ENCODE data around the gene PXT1.
"Not testable (repeated sequence)": the region's sequence is repeated elsewhere in the genome, so short reads cannot be mapped to it uniquely, and the experiment has no call there.

PXT1 gene

DNA sequence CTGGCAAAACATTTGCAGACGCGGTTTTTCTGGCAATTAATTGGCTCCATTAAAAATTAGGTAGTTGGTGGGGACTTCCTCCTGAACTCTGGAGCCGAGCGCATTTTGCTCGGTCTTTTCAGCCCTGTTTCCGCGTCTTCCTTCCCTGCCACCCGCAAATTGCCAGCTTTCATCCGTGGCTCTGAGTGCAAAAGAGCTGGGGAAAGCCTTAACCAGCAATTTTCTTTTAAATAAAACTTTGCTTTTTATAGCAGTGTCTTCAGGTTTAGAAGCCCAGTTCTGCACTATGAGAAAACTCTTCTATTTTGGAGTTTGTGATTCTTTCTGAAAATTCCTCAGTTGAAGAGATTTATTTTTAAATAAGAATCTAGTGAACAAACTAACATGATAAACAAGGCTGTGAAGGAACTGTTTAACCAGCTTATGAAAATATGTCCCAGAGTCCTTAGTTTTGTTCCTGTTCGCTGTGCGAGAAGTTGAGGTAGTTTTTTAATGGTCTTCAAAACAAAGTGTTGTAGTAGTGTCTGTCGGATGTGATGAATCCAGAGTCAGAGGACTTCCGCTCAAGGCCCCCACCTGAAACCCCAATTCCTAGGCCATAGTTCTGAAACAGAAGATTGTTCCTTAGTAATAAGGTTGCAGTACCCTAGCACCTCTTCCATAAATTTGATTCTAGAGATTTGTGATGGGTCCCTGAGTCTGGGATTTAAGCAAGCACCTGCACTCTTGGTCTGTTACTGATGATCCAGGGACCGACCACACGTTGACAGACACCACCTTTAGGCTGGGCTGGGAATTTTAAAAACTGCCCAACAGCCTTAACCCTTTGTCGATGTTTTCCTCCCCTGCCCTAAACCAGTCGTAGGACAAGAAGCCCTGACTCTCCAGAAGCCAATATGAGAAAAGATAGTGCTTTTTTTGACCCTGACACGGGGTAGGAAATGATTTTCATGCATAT lies 1.1 kb upstream of the PXT1 start:
- peak; percentile 68 for DNase-seq

DNA sequence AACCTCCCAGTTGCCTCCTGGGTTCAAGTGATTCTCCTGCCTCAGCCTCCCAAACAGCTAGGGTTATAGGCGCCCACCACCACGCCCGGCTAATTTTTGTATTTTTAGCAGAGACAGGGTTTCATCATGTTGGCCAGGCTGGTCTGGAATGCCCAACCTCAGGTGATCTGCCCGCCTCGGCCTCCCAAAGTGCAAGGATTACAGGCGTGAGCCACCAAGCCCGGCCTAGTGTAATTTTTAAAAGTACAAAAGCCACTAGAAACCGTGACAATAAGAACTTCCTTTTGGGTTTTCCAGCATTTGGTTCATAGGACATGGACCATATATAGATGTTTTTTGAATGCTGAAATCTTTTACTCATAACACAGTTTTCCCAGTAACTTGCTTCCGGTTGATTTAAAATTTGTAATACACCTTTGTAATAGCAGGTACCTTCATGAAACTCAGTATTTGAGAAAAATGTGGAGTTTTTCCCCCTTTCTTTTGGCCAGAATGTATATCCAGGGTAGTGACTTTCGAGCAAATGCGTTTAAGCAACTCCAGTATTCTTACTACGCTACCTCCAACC lies 467 bp downstream of the PXT1 start:
- no peak for DNase-seq

DNA sequence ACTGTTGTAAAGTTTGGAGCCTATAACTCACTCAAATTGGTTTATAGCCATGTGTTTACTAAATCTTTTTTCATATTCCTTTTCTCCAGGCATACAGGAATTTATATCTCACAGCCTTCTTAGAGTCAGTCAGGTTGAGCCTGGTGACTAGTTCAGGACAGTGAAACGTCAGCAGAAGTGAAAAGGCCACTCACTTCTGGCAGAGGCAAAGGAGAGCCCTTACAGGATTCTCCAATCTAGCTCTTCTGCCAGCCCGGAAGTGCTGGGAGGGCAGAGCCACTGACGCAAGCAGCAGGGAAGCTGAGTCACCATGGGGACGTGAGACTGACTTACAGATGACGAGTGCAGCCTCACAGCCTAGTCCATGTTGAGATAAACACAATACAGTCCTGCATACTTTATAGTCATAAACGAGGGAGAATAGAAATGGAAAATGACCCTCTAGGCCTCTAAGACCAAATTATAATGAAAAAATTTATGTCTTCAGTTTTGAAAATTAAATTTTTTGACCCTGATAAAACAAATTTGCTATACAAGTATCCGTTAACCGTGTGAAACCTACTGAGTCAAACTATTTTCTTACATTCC lies 1.3 kb downstream of the PXT1 start:
- DNase-seq, result peak; percentile 98

DNA sequence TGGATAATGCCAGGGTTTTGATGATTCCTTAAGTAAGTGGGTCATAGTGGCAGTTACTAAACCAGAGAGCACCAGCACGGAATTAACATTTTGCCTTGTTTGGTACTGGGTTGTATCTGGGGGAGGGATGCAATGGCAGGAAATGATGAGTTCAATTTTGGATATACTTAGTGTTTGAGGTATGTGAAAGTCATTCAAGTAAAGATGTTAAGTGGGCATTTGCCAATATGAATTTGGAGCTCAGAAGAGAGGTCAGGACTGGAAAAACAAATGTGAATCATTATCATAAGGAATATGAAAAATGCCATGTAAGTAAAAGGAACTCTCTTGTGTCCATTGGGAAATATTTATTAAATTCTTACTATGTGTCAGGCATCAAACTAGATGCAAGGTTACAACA lies 6.2 kb downstream of the PXT1 start:
- DNase-seq, result no peak

DNA sequence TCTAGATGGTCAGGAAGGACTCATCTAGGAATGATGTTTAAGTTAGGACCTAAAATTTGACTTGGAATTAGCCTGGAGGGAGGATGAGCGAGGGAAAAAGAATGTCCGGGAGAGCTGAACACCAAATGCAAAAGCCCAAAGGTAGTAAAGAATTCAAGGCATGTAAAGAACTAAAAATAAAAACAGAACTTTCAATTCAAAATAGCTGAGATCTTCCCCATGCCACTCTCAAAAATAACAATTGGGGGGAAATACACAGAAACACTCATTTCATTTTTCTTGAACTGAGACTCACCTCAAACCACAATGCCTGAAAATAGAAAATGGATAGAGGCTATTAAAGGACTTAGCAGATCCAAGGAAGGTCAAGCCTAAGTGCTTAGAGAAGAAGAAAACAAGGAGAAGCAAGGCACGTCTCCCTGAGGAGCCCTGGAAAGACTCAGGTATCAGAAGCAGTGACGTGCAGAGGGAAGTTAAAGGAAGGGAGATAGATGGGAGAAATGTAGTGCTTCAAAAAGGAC lies 10.4 kb downstream of the PXT1 start:
- DNase-seq, result no peak

DNA sequence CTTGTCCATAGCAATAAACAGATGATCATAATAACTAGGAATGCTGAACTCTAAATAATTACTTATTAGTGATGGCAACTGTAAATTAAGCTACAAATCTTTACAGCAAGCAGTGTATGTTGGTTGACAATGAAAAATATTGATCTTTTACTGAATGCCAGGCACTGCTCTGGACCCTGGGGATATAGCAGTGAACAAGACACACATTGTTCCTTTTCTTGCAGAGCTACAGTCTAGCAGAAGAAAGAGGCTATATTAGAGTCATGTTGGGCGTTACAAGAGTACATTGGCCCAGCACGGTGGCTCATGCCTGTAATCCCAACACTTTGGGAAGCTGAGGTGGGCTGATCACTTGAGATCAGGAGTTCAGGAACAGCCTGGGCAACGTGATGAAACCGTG lies 11.5 kb downstream of the PXT1 start:
- no peak for DNase-seq

DNA sequence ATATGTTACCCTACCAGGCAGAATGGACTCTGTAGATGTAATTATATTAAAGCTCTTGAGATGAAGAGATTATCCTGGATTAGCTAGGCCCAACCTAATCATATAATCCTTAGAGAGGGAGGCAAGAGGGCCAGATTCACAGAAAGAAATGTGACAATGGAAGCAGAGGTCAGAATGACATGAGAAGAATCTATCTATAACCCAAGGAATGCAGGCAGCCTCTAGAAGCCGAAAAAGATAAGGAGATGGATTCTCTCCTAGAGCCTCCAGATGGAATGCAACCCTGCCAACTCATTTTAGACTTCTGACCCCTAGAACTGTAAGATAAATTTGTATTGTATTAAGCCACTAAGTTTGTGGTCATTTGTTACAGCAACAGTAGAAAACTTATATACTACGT lies 12.3 kb downstream of the PXT1 start:
- no peak for DNase-seq

DNA sequence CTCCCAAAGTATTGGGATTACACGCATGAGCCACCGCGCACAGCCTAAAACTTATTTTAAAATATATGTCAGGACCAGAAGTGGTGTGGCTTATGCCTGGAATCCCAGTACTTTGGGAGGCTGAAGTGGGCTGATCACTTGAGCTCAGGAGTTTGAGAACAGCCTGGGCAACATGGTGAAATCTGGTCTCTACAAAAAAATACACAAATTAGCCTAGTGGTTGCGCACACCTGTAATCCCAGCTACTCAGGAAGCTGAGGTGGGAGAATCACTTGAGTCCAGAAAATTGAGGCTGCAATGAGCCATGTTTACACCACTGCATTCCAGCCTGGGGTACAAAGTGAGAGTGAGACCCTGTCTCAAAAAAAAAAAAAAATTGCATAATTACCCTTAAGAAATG lies 13.7 kb downstream of the PXT1 start:
- peak; percentile 32 for DNase-seq

DNA sequence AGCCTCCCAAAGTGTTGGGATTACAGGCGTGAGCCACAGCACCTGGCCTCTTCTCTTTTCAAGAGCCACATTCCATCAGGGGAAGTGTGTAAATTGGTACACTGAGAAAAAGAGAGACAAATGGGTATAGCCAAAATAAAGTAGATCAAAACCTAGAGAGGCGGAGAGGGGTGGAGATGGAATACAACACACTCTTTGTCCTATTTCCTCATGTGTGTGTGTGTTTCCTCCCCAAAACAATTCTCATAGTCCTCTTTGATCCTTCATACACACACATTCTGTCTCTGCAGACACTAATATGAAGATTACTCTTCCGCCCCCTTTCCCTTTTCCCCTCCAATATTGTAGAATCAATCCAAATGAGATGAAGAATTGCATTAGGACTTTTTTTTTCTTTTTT lies 16.0 kb downstream of the PXT1 start:
- no peak for DNase-seq

DNA sequence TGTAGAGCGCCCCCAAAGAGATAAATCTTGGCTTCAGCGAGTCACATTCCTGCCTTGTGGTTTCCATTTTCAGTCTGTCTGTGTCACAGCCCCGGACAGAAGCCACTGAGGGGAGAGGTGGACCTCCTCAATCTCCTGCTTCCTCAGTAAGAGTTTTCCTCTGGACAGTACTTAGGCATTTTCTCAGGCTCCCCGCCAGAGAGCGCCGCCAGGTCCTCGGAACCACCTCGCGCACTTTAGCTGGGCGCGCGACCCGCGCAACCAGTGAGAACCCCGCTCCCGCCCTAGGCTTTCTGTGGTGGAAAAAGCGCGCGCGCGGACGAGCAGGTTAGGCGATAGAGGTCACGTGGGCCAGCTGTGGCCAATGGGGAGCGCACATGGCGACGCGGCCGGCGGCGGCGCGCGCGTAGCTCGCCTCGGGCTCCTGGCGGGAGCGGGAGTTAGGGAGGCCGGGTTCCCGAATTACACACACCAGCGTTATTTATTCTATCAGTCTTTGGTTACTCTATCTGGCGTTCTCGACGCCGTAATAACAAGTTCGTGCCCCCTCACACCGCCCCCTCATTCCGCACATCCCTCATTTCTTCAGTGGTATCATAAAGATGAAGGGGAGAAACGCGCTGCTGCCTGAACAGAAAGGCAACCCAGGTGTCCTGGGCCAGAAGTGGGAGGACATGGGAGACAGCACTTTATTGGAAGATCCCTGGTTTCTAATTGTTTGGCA lies 19.4 kb downstream of the PXT1 start:
- peak; percentile 100 for DNase-seq

DNA sequence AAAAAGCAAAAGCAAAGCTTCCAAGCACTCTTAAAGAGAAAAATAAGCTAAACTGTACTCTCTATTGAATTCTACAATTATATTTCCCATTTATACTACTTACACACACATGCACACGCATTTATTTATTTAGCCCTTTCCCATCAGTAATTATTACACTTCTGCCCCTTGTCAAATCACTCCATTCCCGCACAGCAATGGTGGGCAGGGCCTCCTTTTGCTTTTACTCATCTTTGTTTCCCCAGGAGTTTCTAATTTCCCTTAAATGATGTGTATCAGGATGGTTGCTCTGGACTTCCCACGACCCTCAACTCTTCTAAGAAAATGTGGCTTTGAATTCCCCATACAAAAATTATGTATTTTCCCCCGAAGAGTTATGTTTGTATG lies 19.9 kb downstream of the PXT1 start:
- DNase-seq, result no peak

DNA sequence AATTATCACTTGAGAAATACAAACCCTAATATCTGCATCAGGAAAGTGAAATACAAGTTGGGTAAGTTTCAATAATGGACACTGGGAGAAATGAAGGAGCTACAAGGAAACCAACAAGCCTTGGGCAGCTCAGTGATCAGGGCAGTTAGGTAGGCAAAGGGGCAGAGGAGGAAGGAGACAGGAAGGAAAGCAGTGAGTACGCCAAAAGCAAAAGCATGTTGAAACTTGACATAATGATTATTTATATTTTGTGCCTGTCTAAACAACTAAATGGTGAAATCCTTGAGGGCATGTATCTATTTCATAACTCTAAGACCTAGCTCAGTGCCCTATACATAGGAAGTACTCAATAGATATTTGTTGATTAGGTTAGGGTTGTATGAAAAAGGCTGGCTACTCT lies 23.3 kb downstream of the PXT1 start:
- DNase-seq, result peak; percentile 64

DNA sequence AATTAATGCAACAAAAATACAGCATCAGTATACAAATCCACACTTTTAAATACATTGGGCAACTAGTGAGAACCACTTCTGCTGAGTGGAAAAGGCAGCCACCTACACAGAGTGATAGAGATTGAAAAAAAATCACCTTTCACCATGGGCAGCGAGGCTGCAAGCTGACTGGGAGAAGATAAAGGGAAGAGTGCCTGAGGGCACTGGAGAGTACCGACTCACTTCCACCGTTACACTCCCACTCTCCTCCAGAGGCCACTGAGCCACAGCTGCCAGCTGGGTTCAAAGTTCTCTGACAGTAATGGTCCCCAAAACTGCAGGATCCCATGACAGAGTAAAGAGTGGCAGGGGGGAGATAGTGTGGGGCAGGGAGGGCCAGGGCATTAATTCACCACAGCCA lies 24.1 kb downstream of the PXT1 start:
- peak; percentile 82 for DNase-seq

DNA sequence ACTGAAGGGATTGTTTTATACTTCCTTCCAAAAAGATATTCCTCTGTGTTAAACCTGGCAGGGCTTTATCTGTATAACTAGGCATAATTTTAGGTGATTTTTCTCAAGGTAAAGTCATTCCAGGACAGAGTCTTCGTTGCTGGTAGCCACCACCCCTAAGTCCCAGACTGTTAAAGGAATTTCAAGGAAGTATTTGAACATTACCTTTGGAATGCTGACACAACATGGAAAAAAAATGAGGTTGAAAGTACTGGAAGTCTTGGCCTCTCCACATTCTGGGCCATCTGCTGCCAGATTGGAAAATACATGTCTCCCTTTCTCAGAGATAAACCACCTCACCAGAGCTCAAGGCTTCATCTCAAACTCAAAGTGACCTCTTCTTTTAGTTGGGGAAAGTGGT lies 28.2 kb downstream of the PXT1 start:
- no peak for DNase-seq

DNA sequence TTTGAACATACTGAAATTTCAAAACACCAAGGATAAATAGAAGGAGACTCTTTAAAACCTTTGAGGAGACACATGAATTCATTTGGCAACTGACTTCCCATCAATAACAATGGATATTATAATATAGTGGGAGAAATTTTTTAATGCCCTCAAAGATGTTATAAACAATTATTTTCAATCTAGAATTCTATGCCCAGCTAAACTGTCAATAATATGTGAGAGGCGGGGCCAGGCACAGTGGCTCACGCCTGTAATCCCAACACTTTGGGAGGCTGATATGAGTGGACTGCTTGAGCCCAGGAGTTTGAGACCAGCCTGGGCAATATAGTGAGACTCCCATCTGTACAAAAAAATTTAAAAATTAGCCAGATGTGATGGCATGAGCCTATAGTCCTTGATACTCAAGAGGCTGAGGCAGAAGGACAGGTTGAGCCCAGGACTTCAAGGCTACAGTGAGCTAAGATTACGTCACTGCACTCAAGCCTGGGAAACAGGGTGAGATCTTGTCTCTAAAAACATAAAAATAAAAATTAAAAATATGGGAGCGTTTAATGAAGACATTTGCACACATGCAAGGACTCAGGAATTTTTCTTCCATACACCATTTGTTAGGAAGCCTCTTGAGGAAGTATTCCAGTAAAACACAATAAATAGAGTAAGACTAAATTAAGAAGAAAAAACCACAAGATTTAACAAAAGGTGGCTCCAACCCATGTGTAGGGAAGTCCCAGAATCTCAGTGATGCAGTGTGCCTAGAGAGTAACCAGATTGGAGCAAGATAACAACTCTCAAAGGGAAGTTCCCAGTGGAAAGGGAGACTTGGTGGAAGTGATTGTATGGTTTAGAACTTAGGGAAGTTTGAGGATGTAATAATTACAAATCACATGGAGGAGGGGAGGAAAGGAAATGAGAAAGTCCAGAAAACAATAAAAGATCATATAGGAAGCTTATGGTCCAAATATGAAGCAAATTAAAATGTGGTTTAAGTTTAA lies 28.9 kb downstream of the PXT1 start:
- no peak for DNase-seq

DNA sequence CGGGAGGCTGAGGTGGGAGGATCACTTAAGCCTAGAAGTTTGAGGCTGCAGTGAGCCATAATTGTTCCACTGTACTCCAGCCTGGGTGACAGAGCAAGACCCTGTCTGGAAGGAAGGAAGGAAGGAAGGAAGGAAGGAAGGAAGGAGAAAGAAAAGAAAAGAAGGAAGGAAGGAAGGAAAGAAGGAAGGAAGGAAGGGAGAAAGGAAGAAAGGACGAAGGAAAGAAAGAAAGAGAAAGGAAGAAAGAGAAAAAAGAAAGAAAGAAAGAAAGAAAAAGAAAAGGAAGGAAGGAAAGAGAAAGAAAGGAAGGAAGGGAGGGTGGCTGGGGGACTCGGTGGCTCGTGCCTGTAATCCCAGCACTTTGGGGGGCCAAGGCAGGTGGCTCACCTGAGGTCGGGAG lies 32.9 kb downstream of the PXT1 start:
- DNase-seq, result not testable (repeated sequence)

DNA sequence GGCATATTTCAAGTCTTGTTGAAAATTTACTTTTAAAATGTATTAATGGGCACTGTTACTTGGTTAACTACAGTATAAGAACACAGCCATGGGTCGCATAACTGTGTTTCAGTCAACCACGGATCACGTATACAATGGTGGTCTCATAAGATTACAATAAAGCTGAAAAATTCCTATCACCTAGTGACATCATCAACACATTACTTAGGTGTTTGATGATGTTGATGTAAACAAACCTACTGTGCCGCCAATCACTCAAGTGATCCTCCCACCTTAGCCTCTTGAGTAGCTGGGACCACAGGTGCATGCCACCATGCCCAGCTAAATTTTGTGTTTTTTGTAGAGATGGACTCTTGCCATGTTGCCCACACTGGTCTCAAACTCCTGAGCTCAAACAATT lies 38.5 kb downstream of the PXT1 start:
- DNase-seq, result no peak

DNA sequence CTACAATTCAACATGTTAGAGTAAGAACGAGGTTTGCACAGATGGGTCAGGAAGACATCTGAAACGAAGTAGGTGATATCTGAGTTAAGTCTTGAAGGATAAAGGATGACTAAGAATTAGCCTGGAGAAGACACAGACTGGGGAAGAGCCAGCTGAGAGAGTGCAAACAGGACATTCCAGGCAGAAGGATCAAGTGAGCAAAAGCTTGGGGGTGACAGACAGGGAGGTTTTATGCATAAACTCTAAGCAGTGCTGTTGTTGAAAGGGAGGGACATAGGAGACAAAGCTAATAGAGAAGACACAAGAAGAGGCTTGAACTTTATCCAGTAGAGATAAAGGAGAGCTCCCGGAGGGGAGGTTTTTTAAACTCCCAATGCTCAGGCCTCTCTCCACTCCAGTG lies 40.2 kb downstream of the PXT1 start:
- no peak for DNase-seq

DNA sequence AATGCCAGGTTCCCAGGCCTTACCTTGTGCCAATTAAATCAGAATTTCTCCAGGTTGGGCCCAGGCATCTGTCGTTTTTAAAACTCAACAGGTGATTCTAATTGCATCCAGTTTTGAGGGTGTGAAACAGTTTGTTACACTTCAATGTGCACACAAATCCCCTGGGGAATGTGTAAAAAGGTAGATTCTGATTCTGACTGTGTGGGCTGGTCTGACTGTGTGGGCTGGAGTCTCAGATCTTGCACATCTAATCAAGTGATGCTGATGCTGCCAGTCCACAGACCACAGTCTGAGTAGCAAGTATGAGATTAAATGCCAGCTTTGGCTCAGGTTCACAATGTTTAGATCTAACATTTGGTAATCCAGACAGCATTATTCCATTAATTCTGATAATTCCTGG lies 42.7 kb downstream of the PXT1 start:
- no peak for DNase-seq

DNA sequence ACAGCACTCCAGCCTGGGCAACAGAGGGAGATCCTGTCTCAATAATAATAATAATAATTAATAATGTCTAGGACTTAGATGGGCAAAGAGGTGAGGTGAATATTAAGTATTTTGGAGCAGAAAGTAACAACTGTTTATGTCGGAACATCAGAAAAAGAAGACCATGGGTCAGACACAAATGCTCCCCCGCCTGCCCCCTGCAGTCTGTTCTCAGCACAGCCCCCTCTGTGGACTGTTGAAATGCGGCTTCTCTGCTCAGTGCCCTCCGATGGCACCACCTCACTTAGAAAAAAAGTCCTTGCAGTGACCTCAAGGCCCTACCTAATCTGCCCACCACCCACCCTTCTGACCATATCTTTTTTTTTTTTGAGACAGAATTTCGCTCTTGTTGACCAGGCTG lies 50.0 kb downstream of the PXT1 start:
- DNase-seq, result no peak

DNA sequence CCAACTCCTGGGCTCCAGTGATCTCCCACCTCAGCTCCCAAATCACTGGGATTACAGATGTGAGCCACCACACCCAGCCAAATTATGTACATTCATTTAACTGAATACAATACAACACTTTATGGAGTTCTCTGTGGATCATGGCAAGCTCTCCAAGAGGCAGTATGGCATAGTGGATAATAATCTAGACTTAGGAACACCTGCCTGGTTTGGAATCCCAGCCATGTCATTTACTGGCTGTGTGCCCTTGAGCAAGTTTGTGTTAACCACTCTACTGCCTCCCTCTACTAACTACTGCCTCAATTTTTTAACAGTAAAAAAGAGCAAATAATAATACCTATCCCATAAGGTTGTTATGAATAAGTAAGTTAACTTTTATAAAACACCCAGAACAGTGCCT lies 53.3 kb downstream of the PXT1 start:
- DNase-seq, result peak; percentile 46

Measured in NCI-H69 (cell line).